ENCODE data around the gene GCDH.

The GCDH gene

GRCh38 chr19:12865746-12866415, 25.1 kb upstream of the GCDH start:
- no peak for TF ChIP-seq CTCF (IDR thresholded peaks at IDR 0.05; ENCODE audit: low read depth, low read length, missing control alignments)
- in situ Hi-C loops (cut with HindIII; ENCODE audit: low sequenced_read_pairs): no loop called here
- DNase-seq (ENCODE audit: low read depth): no peak

GRCh38 chr19:12866416-12867119, 24.4 kb upstream of the GCDH start:
- DNase-seq (ENCODE audit: low read depth): no peak
- in situ Hi-C loops (cut with HindIII; ENCODE audit: low sequenced_read_pairs): no loop called here
- TF ChIP-seq CTCF (IDR thresholded peaks at IDR 0.05; ENCODE audit: low read depth, low read length, missing control alignments): no peak
- no peak overlapping the region for H3K4me3 ChIP-seq (ENCODE audit: low read depth, low read length)

More at GRCh38 chr19:12865746-12866415, 25.1 kb upstream of the GCDH start:
- no peak overlapping the region for H3K4me3 ChIP-seq (ENCODE audit: low read depth, low read length)

- H3K4me3 ChIP-seq (ENCODE audit: low read depth, low read length): peak overlapping the region; percentile 30
- in situ Hi-C loops (cut with HindIII; ENCODE audit: low sequenced_read_pairs): no loop called here
- DNase-seq (ENCODE audit: low read depth): no peak
- no peak for TF ChIP-seq CTCF (IDR thresholded peaks at IDR 0.05; ENCODE audit: low read depth, low read length, missing control alignments)
Measured at GRCh38 chr19:12867120-12868099, 23.6 kb upstream of the GCDH start.

- H3K4me3 ChIP-seq (ENCODE audit: low read depth, low read length): no peak overlapping the region
- DNase-seq (ENCODE audit: low read depth): no peak
- in situ Hi-C loops (cut with HindIII; ENCODE audit: low sequenced_read_pairs): no loop called here
- TF ChIP-seq CTCF (IDR thresholded peaks at IDR 0.05; ENCODE audit: low read depth, low read length, missing control alignments): no peak
Measured at GRCh38 chr19:12868540-12869112, 22.3 kb upstream of the GCDH start.

- in situ Hi-C loops (cut with HindIII; ENCODE audit: low sequenced_read_pairs): no loop called here
Measured at GRCh38 chr19:12871681-12872080, 19.3 kb upstream of the GCDH start.

More at GRCh38 chr19:12871681-12872080, 19.3 kb upstream of the GCDH start:
- TF ChIP-seq CTCF (IDR thresholded peaks at IDR 0.05; ENCODE audit: low read depth, low read length, missing control alignments): no peak
- DNase-seq (ENCODE audit: low read depth): no peak
- H3K4me3 ChIP-seq (ENCODE audit: low read depth, low read length): no peak overlapping the region
